GM10248 (cell line): ENCODE measurements around the gene ZNF394.
A peak's percentile ranks its signal among the peaks of the same experiment; 100 is the strongest.
"Not testable (repeated sequence)": the region's sequence is repeated elsewhere in the genome, so short reads cannot be mapped to it uniquely, and the experiment has no call there.

Source experiments
- CTCF ChIA-PET: fragments of 300-600 bp; sonication (Branson Sonifier 250); formaldehyde crosslinking; extraction: SDS; loops from one replicate; lab custom pipeline; 2021; ENCODE audit warnings: antibody characterized with exemption; lab: Yijun Ruan, JAX
- POLR2A ChIA-PET: fragments of 350-650 bp; sonication (Branson Sonifier 250); formaldehyde crosslinking; extraction: SDS; loops from one replicate; lab custom pipeline; 2020; ENCODE audit warnings: antibody characterized with exemption; lab: Yijun Ruan, JAX
- DNase-seq: peaks from one replicate; pipeline ENCODE4 v3.0.0; 2012; ENCODE audit errors: extremely low spot score
- CTCF ChIP-seq: IDR thresholded peaks from 2 replicates; pipeline ENCODE4 v1.5.1; 2012; ENCODE audit warnings: mild to moderate bottlenecking, low read depth; ENCODE audit errors: extremely low read depth, missing control alignments, control extremely low read depth

ZNF394 gene

GRCh38 chr7:99505324-99505662, 5.2 kb upstream of the ZNF394 start:
- CTCF ChIA-PET: interaction anchor here (1.0 to 1.3 kb wide), 2 partner anchors 22 to 45 kb away, joined by 3 read pairs; no protein-coding TSS in a partner anchor
- TF ChIP-seq CTCF: no peak
- POLR2A ChIA-PET: interaction anchor here (0.6 to 1.5 kb wide), 7 partner anchors 13 to 97 kb away, joined by 3 to 7 read pairs (median 3); partner anchors contain the start of genes BUD31, PDAP1 and ZNF655
- no peak for DNase-seq

GRCh38 chr7:99504603-99505323, 4.7 kb upstream of the ZNF394 start, which contains the start of gene ZKSCAN5:
Gene ZKSCAN5 (plus strand): TSS chr7:99504662. CDS start chr7:99506045, 1,383 bp downstream.
- peak; percentile 96 for DNase-seq
- ChIA-PET CTCF (interaction anchor here (1.0 to 1.3 kb wide), 2 partner anchors 22 to 45 kb away, joined by 3 read pairs; no protein-coding TSS in a partner anchor), POLR2A (interaction anchor here (0.6 to 1.5 kb wide), 10 partner anchors 9 to 510 kb away, joined by 3 to 7 read pairs (median 4); partner anchors contain the start of genes BUD31, PDAP1, ZKSCAN1 and ZNF655)
- TF ChIP-seq CTCF: no peak

GRCh38 chr7:99504281-99504602, 4.2 kb upstream of the ZNF394 start:
- ChIA-PET CTCF (interaction anchor here (1.0 kb wide), 1 partner anchor 21 kb away, joined by 3 read pairs; no protein-coding TSS in a partner anchor), POLR2A (interaction anchor here (0.6 to 1.5 kb wide), 8 partner anchors 10 to 511 kb away, joined by 3 to 7 read pairs (median 4); partner anchors contain the start of genes BUD31, PDAP1, ZKSCAN1 and ZNF655)
- no peak for DNase-seq
- no peak for TF ChIP-seq CTCF

GRCh38 chr7:99501236-99501635, 1.2 kb upstream of the ZNF394 start:
- DNase-seq, POLR2A ChIA-PET, CTCF ChIA-PET: not testable (repeated sequence)

DNA sequence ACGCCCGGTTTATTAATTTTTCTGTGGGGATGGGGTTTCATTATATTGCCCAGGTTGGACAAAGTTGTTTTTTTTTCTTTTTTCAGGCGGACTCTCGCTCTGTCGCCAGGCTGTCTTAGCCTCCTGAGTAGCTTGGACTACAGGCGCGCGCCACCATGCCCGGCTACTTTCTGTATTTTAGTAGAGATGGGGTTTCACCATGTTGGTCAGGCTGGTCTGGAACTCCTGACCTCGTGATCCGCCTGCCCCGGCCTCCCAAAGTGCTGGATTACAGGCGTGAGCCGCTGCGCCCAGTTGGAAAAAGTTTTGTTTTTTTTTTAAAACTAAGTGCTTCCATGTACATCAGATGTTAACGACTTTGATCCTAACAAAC, 542 bp upstream of the ZNF394 start:
- TF ChIP-seq CTCF: no peak
- DNase-seq: no peak
- CTCF ChIA-PET: no interaction called here
- POLR2A ChIA-PET: interaction anchor here (1.2 to 1.4 kb wide), 2 partner anchors 9 to 60 kb away, joined by 3 to 12 read pairs; no protein-coding TSS in a partner anchor

GRCh38 chr7:99499371-99499720, 735 bp downstream of the ZNF394 start:
- no peak for TF ChIP-seq CTCF
- peak; percentile 41 for DNase-seq
- ChIA-PET POLR2A (interaction anchor here (1.1 to 1.4 kb wide), 3 partner anchors 8 to 62 kb away, joined by 3 to 12 read pairs (median 4); partner anchors contain the start of gene ZNF655), CTCF (no interaction called here)

DNA sequence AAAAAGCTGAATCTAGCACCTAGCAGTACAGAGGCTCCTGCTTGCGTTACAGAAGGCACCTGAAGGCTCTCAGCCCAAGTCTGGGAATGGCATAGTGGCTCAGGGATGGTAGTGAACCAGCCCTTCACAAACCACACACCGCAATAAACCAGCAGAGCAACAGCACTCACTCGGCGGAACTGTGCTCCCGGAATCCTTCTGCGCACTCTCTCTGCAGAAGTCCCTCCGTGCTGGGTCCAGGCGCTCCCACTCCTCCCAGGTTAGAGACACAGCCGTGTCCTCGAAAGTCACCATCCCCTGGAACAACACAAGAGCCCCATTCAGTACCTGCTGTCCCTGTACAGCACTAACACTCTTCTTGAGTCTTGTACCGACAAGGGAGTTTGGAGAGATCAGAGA, 1.5 kb downstream of the ZNF394 start:
- ChIA-PET CTCF (interaction anchor here (1.1 to 2.1 kb wide), 2 partner anchors 12 to 23 kb away, joined by 5 read pairs; no protein-coding TSS in a partner anchor), POLR2A (interaction anchor here (0.7 kb wide), 1 partner anchor 1389 kb away, joined by 3 read pairs; no protein-coding TSS in a partner anchor)
- no peak for DNase-seq
- no peak for TF ChIP-seq CTCF
